ENCODE results near the gene IKZF3. TPM values are rescaled to one million over a fixed set of nuclear protein-coding genes. Genes with fewer than 3 reads are reported as not detected.

The IKZF3 gene
- total and polyA plus RNA-seq, 10 of the 15 experiments (the other 5 are each of a cell fraction or from before 2014, with no cell fraction given), result 5.5 to 98.2 (median 47.6) TPM

DNA sequence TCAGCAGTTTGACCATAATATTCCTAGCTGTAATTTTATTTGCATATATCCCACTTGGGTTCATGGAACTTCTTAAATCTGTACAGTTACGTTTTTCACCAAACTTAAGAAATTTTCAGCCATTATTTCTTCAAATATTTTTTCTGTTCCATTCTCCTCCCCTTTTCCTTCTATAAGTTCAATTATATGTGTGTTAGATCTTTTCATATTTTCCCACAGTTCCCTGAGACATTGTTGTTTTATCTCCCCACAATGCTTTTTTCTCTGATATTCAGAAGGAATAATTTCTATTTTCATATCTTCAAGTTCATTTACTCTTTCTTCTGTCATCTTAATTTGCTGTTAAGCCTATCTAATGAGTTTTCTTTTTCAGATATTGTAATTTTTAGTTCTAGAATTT is 26.1 kb downstream of the IKZF3 start:
- no peak overlapping the region for H3K9ac ChIP-seq (ENCODE audit: control insufficient read depth, insufficient read depth, low read length)
- H3K4me3 ChIP-seq, result no peak overlapping the region
- H2AFZ ChIP-seq (ENCODE audit: control insufficient read depth, low read depth, low read length), result no peak overlapping the region
- H3K79me2 ChIP-seq (ENCODE audit: control insufficient read depth, insufficient read depth, low read length), result peaks cover 92% of the 10 kb centered on the region
- SMC1A ChIA-PET (ENCODE audit: uncharacterized antibody, unreplicated experiment), result interaction anchor here (1.2 to 1.6 kb wide), 2 partner anchors 9 to 78 kb away, joined by 3 to 4 read pairs; no protein-coding TSS in a partner anchor
- no TSS peak for BruUV-seq (replicated peaks)
- no peak overlapping the region for H3K27ac ChIP-seq (ENCODE audit: control insufficient read depth, insufficient read depth)
- peaks cover 29% of the 10 kb centered on the region for H3K9me3 ChIP-seq (replicated peaks; ENCODE audit: control insufficient read depth, insufficient read depth, low read length)
- DNase-seq (ENCODE audit: low read depth, low spot score), result no peak
- peaks cover 11% of the 10 kb centered on the region for H3K4me1 ChIP-seq (ENCODE audit: control insufficient read depth, insufficient read depth, low read length)
- no peaks in the 10 kb centered on the region for H4K20me1 ChIP-seq (ENCODE audit: control insufficient read depth, insufficient read depth)
- RAD21 ChIA-PET (ENCODE audit: unreplicated experiment), result no interaction called here
- peaks cover 22 to 28% of the 10 kb centered on the region in 2 experiments; a peak in 3 of 4 replicates for H3K36me3 ChIP-seq (ENCODE audit: control insufficient read depth in 2 of 2, insufficient read depth in 2 of 2, low read length in 1 of 2)
- WGBS (ENCODE audit: insufficient coverage, insufficient replicate concordance, low lambda C conversion rate, missing lambda C conversion rate), result 100% methylated on average over 1 of the region's 1 CpG
- ATAC-seq, result no peak
- intact Hi-C loops (cut with micrococcal nuclease; ENCODE audit: unreplicated experiment), result no loop called here
- H3K4me2 ChIP-seq (ENCODE audit: control insufficient read depth, insufficient read depth), result no peak overlapping the region
- CTCF ChIA-PET, result no interaction called here
- POLR2A ChIA-PET, result no interaction called here
- in situ Hi-C loops (cut with MboI), result no loop called here
- no peak for FAIRE-seq
- no peaks in the 10 kb centered on the region for H3K27me3 ChIP-seq (replicated peaks in 1 of 2; ENCODE audit: control insufficient read depth in 2 of 2, insufficient read depth in 2 of 2, low read length in 1 of 2)
- TF ChIP-seq TBL1XR1 (IDR thresholded peaks at IDR 0.05; ENCODE audit: low read depth, low read length) (no peak), BMI1 (IDR thresholded peaks at IDR 0.05; ENCODE audit: borderline replicate concordance) (no peak), RELB (IDR thresholded peaks at IDR 0.05; ENCODE audit: low read depth) (no peak), ZNF207 (IDR thresholded peaks at IDR 0.05; ENCODE audit: borderline replicate concordance) (no peak), BHLHE40 (IDR thresholded peaks at IDR 0.05; ENCODE audit: borderline replicate concordance in 1 of 2, low read depth in 2 of 2, low read length in 1 of 2) (no peak), CEBPB (IDR thresholded peaks at IDR 0.05; ENCODE audit: borderline replicate concordance in 1 of 2, low read depth in 2 of 2, low read length in 2 of 2) (no peak), MYC (IDR thresholded peaks at IDR 0.05; ENCODE audit: insufficient read depth, insufficient read length, insufficient replicate concordance, low read length, severe bottlenecking) (no peak), SKIL (IDR thresholded peaks at IDR 0.05; ENCODE audit: low read depth, poor library complexity, severe bottlenecking) (no peak), SUPT20H (IDR thresholded peaks at IDR 0.05; ENCODE audit: borderline replicate concordance, control insufficient read depth, low read depth, low read length) (no peak), SREBF1 (IDR thresholded peaks at IDR 0.05; ENCODE audit: low read length) (no peak), WRNIP1 (IDR thresholded peaks at IDR 0.05; ENCODE audit: borderline replicate concordance, low read depth, low read length) (no peak), EED (IDR thresholded peaks at IDR 0.05; ENCODE audit: low read depth) (no peak)
- TF ChIP-seq, protein P1, sequence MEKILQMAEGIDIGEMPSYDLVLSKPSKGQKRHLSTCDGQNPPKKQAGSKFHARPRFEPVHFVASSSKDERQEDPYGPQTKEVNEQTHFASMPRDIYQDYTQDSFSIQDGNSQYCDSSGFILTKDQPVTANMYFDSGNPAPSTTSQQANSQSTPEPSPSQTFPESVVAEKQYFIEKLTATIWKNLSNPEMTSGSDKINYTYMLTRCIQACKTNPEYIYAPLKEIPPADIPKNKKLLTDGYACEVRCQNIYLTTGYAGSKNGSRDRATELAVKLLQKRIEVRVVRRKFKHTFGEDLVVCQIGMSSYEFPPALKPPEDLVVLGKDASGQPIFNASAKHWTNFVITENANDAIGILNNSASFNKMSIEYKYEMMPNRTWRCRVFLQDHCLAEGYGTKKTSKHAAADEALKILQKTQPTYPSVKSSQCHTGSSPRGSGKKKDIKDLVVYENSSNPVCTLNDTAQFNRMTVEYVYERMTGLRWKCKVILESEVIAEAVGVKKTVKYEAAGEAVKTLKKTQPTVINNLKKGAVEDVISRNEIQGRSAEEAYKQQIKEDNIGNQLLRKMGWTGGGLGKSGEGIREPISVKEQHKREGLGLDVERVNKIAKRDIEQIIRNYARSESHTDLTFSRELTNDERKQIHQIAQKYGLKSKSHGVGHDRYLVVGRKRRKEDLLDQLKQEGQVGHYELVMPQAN (conservative IDR thresholded peaks at IDR 0.05), result no peak
- TF ChIP-seq, protein P2, sequence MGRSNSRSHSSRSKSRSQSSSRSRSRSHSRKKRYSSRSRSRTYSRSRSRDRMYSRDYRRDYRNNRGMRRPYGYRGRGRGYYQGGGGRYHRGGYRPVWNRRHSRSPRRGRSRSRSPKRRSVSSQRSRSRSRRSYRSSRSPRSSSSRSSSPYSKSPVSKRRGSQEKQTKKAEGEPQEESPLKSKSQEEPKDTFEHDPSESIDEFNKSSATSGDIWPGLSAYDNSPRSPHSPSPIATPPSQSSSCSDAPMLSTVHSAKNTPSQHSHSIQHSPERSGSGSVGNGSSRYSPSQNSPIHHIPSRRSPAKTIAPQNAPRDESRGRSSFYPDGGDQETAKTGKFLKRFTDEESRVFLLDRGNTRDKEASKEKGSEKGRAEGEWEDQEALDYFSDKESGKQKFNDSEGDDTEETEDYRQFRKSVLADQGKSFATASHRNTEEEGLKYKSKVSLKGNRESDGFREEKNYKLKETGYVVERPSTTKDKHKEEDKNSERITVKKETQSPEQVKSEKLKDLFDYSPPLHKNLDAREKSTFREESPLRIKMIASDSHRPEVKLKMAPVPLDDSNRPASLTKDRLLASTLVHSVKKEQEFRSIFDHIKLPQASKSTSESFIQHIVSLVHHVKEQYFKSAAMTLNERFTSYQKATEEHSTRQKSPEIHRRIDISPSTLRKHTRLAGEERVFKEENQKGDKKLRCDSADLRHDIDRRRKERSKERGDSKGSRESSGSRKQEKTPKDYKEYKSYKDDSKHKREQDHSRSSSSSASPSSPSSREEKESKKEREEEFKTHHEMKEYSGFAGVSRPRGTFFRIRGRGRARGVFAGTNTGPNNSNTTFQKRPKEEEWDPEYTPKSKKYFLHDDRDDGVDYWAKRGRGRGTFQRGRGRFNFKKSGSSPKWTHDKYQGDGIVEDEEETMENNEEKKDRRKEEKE (IDR thresholded peaks at IDR 0.05), result no peak
